Measurements from ENCODE around the gene DYNC1LI2.

- TF ChIP-seq CTCF (IDR thresholded peaks at IDR 0.05 in 4 of 5, conservative IDR thresholded peaks at IDR 0.05 in 1 of 5) (no peak), POLR2A (IDR thresholded peaks at IDR 0.05) (no peak)
These were observed 51.5 kb downstream of the DYNC1LI2 start for GRCh38 chr16:66699898-66700297.

All from gastrocnemius medialis (tissue), 4 donors.